ENCODE results near the gene IRX4. TPM values are rescaled to one million over a fixed set of nuclear protein-coding genes. Genes with fewer than 3 reads are reported as not detected.

Gene IRX4
- total and polyA plus RNA-seq, 2 donors (not counting 1 experiment from before 2014, with no cell fraction given): not detected

DNA sequence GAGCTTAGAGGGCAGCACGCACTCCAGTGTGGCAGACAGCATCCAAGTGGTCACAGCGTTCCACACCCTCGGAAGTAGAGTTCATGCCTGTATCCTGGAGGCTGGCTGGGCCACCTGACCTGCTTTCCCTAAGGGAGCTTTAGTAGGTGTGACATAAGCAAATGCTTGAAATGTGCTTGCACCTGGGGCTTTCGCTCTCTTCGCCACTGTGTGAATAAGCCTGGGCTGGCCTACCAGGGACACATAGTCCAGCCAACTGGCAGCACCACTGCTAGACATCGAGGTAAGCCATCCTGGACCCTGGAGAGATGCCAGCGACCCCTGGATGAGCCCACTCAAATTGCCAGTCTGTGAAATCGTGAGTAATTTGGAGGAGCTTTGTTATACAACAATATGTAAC lies 24.9 kb upstream of the IRX4 start:
- TF ChIP-seq EZH2 (IDR thresholded peaks at IDR 0.05; ENCODE audit: low read length, missing control alignments): no peak
- TF ChIP-seq, protein P1, sequence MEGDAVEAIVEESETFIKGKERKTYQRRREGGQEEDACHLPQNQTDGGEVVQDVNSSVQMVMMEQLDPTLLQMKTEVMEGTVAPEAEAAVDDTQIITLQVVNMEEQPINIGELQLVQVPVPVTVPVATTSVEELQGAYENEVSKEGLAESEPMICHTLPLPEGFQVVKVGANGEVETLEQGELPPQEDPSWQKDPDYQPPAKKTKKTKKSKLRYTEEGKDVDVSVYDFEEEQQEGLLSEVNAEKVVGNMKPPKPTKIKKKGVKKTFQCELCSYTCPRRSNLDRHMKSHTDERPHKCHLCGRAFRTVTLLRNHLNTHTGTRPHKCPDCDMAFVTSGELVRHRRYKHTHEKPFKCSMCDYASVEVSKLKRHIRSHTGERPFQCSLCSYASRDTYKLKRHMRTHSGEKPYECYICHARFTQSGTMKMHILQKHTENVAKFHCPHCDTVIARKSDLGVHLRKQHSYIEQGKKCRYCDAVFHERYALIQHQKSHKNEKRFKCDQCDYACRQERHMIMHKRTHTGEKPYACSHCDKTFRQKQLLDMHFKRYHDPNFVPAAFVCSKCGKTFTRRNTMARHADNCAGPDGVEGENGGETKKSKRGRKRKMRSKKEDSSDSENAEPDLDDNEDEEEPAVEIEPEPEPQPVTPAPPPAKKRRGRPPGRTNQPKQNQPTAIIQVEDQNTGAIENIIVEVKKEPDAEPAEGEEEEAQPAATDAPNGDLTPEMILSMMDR (conservative IDR thresholded peaks at IDR 0.05 in 1 of 2, IDR thresholded peaks at IDR 0.05 in 1 of 2; ENCODE audit: low read depth in 1 of 2, low read length in 2 of 2): no peak
- H3K4me2 ChIP-seq (ENCODE audit: extremely low read depth, insufficient read depth, low read length): no peak overlapping the region
- H4K20me1 ChIP-seq (ENCODE audit: control insufficient read depth, extremely low read depth, insufficient read depth, low read length): no peaks in the 10 kb centered on the region
- H3K4me3 ChIP-seq (replicated peaks in 1 of 4; ENCODE audit: control extremely low read depth in 1 of 4, insufficient read depth in 1 of 4, low read depth in 3 of 4, low read length in 4 of 4): no peak overlapping the region
- no peak overlapping the region for H2AFZ ChIP-seq (ENCODE audit: low read length)
- no peak for DNase-seq (ENCODE audit: low read depth in 2 of 2)
- H3K9me3 ChIP-seq (ENCODE audit: control insufficient read depth, insufficient read depth, low read depth, low read length): no peaks in the 10 kb centered on the region
- no peak overlapping the region for H3K27ac ChIP-seq (ENCODE audit: insufficient read depth, low read length)
- H3K4me1 ChIP-seq (ENCODE audit: control insufficient read depth, extremely low read depth, insufficient read depth, low read length): no peaks in the 10 kb centered on the region
- no peaks in the 10 kb centered on the region for H3K79me2 ChIP-seq (ENCODE audit: control insufficient read depth, insufficient read depth, low read length)
- no peaks in the 10 kb centered on the region for H3K36me3 ChIP-seq (ENCODE audit: control insufficient read depth, insufficient read depth, low read length)
- no peaks in the 10 kb centered on the region for H3K27me3 ChIP-seq (ENCODE audit: control insufficient read depth, insufficient read depth, low read length)
- no peak overlapping the region for H3K9ac ChIP-seq (ENCODE audit: insufficient read depth, low read length)

DNA sequence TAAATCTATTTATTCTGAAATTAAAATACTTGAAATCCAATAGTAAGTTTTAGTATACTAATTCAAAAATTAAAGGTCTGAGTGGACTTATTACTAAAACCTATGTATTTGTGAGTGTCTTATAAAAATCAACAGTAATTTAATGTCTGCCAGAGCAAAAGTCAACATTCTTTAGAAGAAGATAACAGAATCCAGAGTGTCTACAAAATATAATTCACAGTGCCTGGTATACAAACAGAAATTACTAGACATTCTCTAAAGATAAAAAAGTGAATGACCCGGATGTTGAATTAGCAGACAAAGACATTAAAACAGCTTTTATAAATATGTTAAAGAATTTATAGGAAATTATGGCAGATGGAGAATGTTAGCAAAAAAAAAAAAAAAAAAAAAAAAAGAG lies 22.4 kb upstream of the IRX4 start:
- no peaks in the 10 kb centered on the region for H3K27me3 ChIP-seq (ENCODE audit: control insufficient read depth, insufficient read depth, low read length)
- H3K79me2 ChIP-seq (ENCODE audit: control insufficient read depth, insufficient read depth, low read length): no peaks in the 10 kb centered on the region
- H3K4me3 ChIP-seq (replicated peaks in 1 of 4; ENCODE audit: control extremely low read depth in 1 of 4, insufficient read depth in 1 of 4, low read depth in 3 of 4, low read length in 4 of 4): no peak overlapping the region
- H2AFZ ChIP-seq (ENCODE audit: low read length): no peak overlapping the region
- no peak for DNase-seq (ENCODE audit: low read depth in 2 of 2)
- no peaks in the 10 kb centered on the region for H4K20me1 ChIP-seq (ENCODE audit: control insufficient read depth, extremely low read depth, insufficient read depth, low read length)
- no peaks in the 10 kb centered on the region for H3K36me3 ChIP-seq (ENCODE audit: control insufficient read depth, insufficient read depth, low read length)
- TF ChIP-seq, protein P1 (conservative IDR thresholded peaks at IDR 0.05 in 1 of 2, IDR thresholded peaks at IDR 0.05 in 1 of 2; ENCODE audit: low read depth in 1 of 2, low read length in 2 of 2): no peak
- no peak for TF ChIP-seq EZH2 (IDR thresholded peaks at IDR 0.05; ENCODE audit: low read length, missing control alignments)
- H3K4me1 ChIP-seq (ENCODE audit: control insufficient read depth, extremely low read depth, insufficient read depth, low read length): no peaks in the 10 kb centered on the region
- H3K9me3 ChIP-seq (ENCODE audit: control insufficient read depth, insufficient read depth, low read depth, low read length): no peaks in the 10 kb centered on the region
- no peak overlapping the region for H3K9ac ChIP-seq (ENCODE audit: insufficient read depth, low read length)
- H3K27ac ChIP-seq (ENCODE audit: insufficient read depth, low read length): no peak overlapping the region
- no peak overlapping the region for H3K4me2 ChIP-seq (ENCODE audit: extremely low read depth, insufficient read depth, low read length)

DNA sequence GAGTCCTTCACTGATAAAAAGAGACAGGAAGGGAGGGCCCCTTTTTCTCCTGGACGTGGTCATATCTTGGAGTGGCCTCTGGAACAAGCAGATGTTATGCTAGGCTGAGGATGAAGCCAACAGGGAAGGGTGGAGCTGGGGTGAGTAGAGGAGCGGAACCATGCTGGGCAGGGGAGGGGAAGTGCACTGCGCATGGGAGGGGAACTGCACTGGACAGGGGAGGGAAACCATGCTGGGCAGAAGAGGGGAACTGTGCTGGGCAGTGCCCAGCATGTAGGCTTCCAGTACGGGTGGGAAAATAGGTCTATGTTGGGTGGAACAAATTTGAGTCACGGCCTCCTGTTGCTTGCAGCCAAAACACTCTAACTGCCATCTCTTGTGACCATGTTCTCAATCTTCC lies 19.3 kb upstream of the IRX4 start:
- no peak for DNase-seq (ENCODE audit: low read depth in 2 of 2)

More for the DNA sequence above, 19.3 kb upstream of the IRX4 start:
- Histone ChIP-seq H3K4me1 (ENCODE audit: control insufficient read depth, extremely low read depth, insufficient read depth, low read length) (no peaks in the 10 kb centered on the region), H3K9ac (ENCODE audit: insufficient read depth, low read length) (no peak overlapping the region), H3K36me3 (ENCODE audit: control insufficient read depth, insufficient read depth, low read length) (no peaks in the 10 kb centered on the region), H3K9me3 (ENCODE audit: control insufficient read depth, insufficient read depth, low read depth, low read length) (no peaks in the 10 kb centered on the region), H3K27ac (ENCODE audit: insufficient read depth, low read length) (no peak overlapping the region), H3K27me3 (ENCODE audit: control insufficient read depth, insufficient read depth, low read length) (no peaks in the 10 kb centered on the region), H4K20me1 (ENCODE audit: control insufficient read depth, extremely low read depth, insufficient read depth, low read length) (no peaks in the 10 kb centered on the region), H3K79me2 (ENCODE audit: control insufficient read depth, insufficient read depth, low read length) (no peaks in the 10 kb centered on the region), H2AFZ (ENCODE audit: low read length) (no peak overlapping the region), H3K4me2 (ENCODE audit: extremely low read depth, insufficient read depth, low read length) (no peak overlapping the region), H3K4me3 (replicated peaks in 1 of 4; ENCODE audit: control extremely low read depth in 1 of 4, insufficient read depth in 1 of 4, low read depth in 3 of 4, low read length in 4 of 4) (no peak overlapping the region)
- TF ChIP-seq, protein P1 (conservative IDR thresholded peaks at IDR 0.05 in 1 of 2, IDR thresholded peaks at IDR 0.05 in 1 of 2; ENCODE audit: low read depth in 1 of 2, low read length in 2 of 2): no peak
- TF ChIP-seq EZH2 (IDR thresholded peaks at IDR 0.05; ENCODE audit: low read length, missing control alignments): no peak

All from fibroblast of lung (primary cell).